NCI-H2196 (cell line): ENCODE results near the gene VRK2.
"Not testable (repeated sequence)": the region's sequence is repeated elsewhere in the genome, so short reads cannot be mapped to it uniquely, and the experiment has no call there.

Source experiments
- DNase-seq: peaks from one replicate; lab custom pipeline; 2025; ENCODE audit not compliant: unreplicated experiment; lab: John Stamatoyannopoulos, UW

VRK2 gene

DNA sequence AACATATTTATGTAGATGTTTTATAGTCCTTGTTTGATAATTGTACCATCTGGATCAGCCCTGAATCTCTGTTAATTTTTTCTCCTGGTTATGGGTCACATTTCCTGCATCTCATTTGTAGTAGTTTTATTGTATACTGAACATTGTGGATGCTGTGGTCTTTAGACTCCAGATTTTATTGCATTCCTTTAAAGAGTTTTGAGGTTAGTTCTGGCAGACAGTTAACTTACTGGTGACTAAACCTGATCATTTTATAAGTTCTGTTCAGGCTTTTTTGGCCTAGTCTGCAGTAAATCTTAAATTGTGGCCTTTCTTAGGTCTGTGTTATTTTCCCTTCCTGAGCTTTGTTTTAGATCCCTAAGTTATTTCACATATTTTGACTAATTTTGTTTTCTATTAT, 110.2 kb downstream of the VRK2 start:
- no peak for DNase-seq

DNA sequence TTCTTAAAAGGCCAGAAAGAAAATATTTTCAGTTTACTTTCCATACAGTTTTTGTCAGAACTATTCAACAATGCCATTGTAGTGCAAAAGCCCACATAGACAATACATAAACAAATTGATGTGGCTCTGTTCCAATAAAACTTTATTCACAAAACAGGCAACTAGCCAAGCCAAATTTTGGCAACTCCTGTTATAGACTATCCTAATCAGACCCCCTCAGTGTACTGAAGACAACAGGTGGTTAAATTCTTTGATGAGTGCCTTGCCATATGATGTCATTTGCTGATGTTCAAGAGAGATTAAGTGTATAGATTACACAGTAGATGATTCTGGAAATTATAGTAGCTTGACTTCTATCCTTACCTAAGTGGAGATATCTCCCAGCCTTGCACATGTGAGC, 111.1 kb downstream of the VRK2 start:
- no peak for DNase-seq

DNA sequence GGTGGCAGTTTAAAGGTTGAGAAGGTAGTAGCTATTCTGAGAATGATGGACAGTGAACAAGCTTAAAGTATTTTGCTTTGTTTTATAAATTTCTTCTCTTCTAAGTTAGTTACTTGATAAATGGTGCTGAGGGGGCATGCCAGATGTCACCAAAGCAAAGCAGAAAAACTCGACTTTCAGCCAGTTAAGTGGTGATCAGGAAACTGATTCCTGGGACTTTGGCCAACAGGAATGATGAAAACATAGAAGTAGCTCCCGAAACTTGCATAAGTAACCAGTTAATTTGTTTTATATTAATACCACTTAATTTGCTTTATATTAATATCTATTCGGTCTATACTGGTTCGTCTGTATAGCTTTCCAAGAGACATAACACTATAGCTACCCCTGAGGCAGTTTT, 111.9 kb downstream of the VRK2 start:
- DNase-seq = no peak

- no peak for DNase-seq
Observed at GRCh38 chr2:58163913-58164312, 117.3 kb downstream of the VRK2 start.

- DNase-seq = not testable (repeated sequence)
Observed at GRCh38 chr2:58168130-58168529, 121.5 kb downstream of the VRK2 start.

DNA sequence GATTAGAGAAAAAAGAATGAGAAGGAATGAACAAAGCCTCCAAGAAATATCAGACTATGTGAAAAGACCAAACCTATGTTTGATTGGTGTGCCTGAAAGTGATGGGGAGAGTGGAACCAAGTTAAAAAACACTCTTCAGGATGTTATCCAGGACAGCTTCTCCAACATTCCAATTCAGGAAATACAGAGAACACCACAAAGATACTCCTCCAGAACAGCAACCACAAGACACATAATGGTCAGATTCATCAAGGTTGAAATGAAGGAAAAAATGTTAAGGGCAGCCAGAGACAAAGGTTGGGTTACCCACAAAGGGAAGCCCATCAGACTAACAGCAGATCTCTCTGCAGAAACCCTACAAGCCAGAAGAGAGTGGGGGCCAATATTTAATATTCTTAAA, 123.2 kb downstream of the VRK2 start:
- not testable (repeated sequence) for DNase-seq

- DNase-seq = not testable (repeated sequence)
Observed at GRCh38 chr2:58170334-58170933, 123.8 kb downstream of the VRK2 start.

DNA sequence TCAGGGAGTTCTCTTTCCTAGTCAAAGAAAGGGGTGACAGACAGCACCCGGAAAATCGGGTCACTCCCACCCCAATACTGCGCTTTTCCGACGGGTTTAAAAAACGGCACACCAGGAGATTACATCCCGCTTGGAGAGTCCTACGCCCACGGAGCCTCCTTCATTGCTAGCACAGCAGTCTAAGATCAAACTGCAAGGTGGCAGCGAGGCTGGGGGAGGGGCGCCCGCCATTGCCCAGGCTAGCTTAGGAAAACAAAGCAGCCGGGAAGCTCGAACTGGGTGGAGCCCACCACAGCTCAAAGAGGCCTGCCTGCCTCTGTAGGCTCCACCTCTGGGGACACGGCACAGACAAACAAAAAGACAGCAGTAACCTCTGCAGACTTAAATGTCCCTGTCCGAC, 125.2 kb downstream of the VRK2 start:
- DNase-seq = not testable (repeated sequence)

DNA sequence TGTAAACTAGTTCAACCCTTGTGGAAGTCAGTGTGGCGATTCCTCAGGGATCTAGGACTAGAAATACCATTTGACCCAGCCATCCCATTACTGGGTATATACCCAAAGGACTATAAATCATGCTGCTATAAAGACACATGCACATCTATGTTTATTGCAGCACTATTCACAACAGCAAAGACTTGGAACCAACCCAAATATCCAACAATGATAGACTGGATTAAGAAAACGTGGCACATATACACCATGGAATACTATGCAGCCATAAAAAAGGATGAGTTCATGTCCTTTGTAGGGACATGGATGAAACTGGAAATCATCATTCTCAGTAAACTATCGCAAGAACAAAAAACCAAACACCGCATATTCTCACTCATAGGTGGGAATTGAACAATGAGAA, 130.6 kb downstream of the VRK2 start:
- DNase-seq = not testable (repeated sequence)

- DNase-seq = not testable (repeated sequence)
Observed at GRCh38 chr2:58180175-58180574, 133.6 kb downstream of the VRK2 start.

GRCh38 chr2:58180635-58181034, 134.0 kb downstream of the VRK2 start:
- no peak for DNase-seq

- no peak for DNase-seq
Observed at GRCh38 chr2:58182527-58182926, 135.9 kb downstream of the VRK2 start.

- no peak for DNase-seq
Observed at GRCh38 chr2:58186501-58186900, 139.9 kb downstream of the VRK2 start.

GRCh38 chr2:58187022-58187421, 140.4 kb downstream of the VRK2 start:
- not testable (repeated sequence) for DNase-seq

- DNase-seq = no peak
Observed at GRCh38 chr2:58194458-58194857, 147.9 kb downstream of the VRK2 start.

- no peak for DNase-seq
Observed at GRCh38 chr2:58195662-58196061, 149.1 kb downstream of the VRK2 start.

DNA sequence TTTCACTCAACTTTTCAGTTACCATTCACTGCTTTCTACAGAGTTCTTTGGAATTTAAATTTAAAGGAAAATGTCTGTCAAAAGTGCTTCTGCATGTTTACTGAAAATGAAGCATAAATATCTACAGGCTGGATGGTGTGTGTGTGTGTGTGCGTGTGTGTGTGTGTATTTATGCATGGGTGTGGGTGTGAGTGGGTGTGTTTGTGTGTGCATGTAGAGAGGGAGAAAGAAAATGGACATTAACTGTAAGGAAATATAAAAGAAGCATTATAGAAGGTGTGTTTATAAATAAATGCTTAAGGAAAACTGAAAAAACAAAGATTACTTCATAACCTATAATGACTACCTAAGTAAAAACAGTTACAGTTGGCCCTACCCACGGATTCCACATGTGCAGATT, 151.3 kb downstream of the VRK2 start:
- no peak for DNase-seq

DNA sequence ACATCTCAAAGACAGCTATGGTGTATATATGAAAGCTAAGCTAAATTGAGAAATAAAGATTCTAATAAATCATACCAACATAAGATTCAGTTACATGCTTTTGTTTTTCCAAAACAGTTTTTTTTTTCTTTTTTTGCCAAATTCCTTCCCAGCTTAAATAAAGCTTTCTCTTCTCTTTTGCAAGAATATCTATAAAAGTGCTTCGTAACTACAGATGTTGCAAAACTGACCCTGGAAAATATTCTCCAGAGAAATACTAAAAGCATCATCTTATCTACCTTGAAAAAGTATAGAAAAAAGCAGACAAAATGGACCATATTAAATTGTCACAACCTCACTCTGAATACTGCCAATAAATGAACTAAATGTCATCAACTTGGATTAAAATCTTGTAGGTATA, 155.8 kb downstream of the VRK2 start:
- DNase-seq = no peak

DNA sequence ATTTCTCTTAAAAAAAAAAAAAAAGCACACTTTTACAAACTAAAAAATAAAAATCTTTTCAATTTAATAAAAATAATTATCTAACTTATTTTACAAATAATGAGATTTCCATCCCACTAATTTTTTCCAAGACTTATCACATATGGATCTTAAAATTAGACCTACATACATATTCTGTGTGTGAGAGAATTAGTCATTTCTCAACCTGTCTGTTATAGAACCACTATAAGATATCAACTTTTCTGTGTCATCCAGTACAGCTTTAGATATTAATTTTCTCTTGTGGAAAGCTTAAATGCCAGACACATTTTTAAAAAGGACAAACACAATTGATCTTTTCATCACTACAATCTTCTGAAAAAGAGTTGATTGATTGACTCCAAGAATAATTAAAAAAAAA, 156.4 kb downstream of the VRK2 start:
- no peak for DNase-seq

DNA sequence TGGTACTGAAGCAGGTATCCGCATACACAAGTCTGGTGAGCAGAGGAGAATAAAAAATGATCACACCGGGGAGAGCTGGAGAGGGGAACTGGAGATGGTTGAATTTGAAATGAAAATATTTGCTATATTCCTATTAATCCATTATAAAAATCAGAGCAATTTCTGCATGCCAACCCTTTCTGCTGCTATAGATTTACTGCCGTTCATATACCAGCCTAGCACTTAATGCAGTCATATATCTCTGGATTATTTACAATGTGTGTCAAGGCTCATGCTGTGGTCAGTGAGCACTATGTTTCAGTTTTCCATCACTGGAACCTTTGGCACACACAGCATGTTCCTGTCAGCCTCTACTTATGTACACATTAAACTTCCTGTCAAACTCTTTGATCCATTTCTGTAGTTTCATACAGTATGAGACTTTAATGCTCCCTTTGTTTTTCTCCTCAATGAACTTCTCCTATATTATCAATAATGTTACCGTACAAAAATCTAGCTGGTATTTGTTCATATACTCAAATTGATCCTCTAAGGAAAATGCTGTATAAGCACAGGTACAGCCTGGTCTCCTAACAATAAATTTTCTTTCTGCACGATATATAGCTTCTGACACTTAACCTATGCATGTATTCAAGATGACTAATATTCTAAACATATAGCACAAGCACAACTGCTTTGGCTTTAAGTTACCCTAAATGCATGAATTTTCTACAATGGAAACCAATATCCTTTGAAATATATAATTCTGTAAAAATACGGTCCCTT, 157.8 kb downstream of the VRK2 start:
- no peak for DNase-seq

GRCh38 chr2:58206785-58207184, 160.2 kb downstream of the VRK2 start:
- no peak for DNase-seq

- no peak for DNase-seq
Observed at GRCh38 chr2:58207189-58207588, 160.6 kb downstream of the VRK2 start.
